ENCODE measurements around the gene LTBP2.

The LTBP2 gene

GRCh38 chr14:74516451-74517160, 95.4 kb downstream of the LTBP2 start:
- no peak for TF ChIP-seq CTCF (conservative IDR thresholded peaks at IDR 0.05; ENCODE audit: low read depth, low read length)
- peak; percentile 24 for DNase-seq (ENCODE audit: low read depth)
- H3K4me3 ChIP-seq (ENCODE audit: low read depth, low read length): no peak overlapping the region

- TF ChIP-seq CTCF (conservative IDR thresholded peaks at IDR 0.05; ENCODE audit: low read depth, low read length): no peak
- no peak for DNase-seq (ENCODE audit: low read depth)
- no peak overlapping the region for H3K4me3 ChIP-seq (ENCODE audit: low read depth, low read length)
These were observed 96.1 kb downstream of the LTBP2 start for GRCh38 chr14:74515891-74516412.

GRCh38 chr14:74514471-74514941, 97.5 kb downstream of the LTBP2 start:
- peak; percentile 89 for DNase-seq (ENCODE audit: low read depth)
- H3K4me3 ChIP-seq (ENCODE audit: low read depth, low read length): peak overlapping the region; percentile 30
- no peak for TF ChIP-seq CTCF (conservative IDR thresholded peaks at IDR 0.05; ENCODE audit: low read depth, low read length)

- no peak for TF ChIP-seq CTCF (conservative IDR thresholded peaks at IDR 0.05; ENCODE audit: low read depth, low read length)
- DNase-seq (ENCODE audit: low read depth): no peak
- H3K4me3 ChIP-seq (ENCODE audit: low read depth, low read length): no peak overlapping the region
These were observed 99.8 kb downstream of the LTBP2 start for GRCh38 chr14:74511966-74512830.

- peak; percentile 42 for DNase-seq (ENCODE audit: low read depth)
- no peak for TF ChIP-seq CTCF (conservative IDR thresholded peaks at IDR 0.05; ENCODE audit: low read depth, low read length)
- no peak overlapping the region for H3K4me3 ChIP-seq (ENCODE audit: low read depth, low read length)
These were observed 101.1 kb downstream of the LTBP2 start for GRCh38 chr14:74510959-74511409.

GRCh38 chr14:74510223-74510931, 101.7 kb downstream of the LTBP2 start:
- H3K4me3 ChIP-seq (ENCODE audit: low read depth, low read length): no peak overlapping the region
- DNase-seq (ENCODE audit: low read depth): peak; percentile 77
- no peak for TF ChIP-seq CTCF (conservative IDR thresholded peaks at IDR 0.05; ENCODE audit: low read depth, low read length)

All from choroid plexus epithelial cell (primary cell).